Measurements from ENCODE around the gene SMG1.

SMG1 gene

DNA sequence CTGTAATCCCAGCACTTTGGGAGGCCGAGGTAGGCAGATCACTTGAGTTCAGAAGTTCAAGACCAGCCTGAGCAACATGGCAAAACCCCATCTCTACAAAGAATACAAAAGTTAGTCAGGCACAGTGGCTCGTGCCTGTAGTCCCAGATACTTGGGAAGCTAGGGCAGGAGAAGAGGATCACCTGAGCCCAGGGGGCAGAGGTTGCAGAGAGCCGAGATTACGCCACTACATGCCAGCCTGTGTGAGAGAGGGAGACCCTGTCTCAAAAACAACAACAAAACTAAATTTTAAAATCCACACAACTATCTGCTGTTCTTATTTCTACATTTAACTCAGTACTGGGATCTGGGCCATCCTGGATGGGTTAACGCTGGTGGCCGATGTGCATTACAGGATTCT, 83.6 kb downstream of the SMG1 start:
- no peak for DNase-seq

DNA sequence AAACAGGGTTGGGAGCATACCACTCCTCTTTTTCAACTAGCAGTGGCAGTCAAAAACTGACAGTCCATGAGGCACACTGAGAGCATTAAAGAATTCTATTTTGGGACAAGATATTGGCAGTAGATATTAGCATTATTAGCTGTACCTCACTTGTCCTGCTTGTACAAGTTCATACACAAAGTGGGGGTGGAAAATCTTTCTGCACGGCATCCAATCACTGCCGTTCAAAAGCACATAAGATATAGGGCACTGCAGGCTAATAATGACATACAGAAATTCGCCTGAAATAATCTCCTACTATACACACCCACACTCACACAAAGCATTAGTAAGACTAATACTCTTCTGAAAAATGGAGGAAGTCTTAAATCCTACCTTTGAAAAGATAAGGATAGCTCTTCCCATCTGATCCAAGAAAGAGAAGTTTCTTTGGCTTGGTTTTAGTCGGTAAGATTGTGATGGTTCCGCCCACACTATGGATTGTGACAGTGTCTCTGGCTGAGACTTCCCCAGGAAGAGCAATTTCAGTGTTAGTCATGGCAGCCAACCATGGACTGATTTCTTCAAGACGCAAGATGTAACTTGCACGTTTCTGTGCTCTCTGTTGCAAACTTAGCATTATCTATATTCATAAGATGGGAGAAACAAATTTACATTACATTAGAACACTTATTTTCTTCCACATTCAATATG, 84.2 kb downstream of the SMG1 start:
- DNase-seq, result no peak

DNA sequence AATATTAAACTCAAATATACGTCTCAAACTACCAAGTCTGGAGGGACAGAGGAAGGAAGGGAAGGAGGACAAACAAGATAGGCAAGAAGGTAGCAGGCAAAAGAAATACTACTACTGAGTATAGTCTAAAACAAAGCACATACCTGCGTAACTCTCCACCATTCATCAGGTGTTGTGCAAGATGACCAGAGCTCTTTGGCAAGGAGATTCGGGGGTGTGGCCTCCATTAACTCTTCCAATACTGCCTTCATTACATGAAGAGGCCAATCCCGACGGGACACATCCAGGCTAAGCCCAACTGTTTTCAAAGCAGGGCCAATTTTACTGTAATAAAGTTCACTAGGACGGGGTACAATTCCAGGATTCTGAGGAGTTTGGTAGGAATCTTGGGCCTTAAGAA, 86.7 kb downstream of the SMG1 start:
- DNase-seq, result no peak

DNA sequence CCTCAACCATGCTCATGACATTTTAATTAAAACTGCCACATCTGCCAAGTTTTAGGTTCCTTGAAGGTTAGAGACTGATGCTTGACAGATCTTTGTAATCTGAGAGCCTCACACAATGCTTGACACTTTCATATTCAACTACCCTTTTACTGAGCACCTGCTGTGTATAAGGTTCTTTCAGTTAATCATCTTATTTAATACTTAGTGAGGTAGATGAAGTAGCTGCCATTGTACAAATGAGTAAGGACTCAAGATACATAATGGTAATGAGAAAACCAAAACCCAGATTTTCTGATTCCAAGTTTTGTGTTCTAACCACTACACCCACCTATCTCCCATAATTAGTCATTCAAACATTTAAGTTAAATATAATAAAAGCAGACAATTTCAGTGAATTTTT, 89.5 kb downstream of the SMG1 start:
- no peak for DNase-seq

- DNase-seq, result no peak
These were observed 91.3 kb downstream of the SMG1 start for GRCh38 chr16:18834864-18835263.

GRCh38 chr16:18833707-18834505, 92.3 kb downstream of the SMG1 start:
- DNase-seq, result no peak

GRCh38 chr16:18832613-18833012, 93.6 kb downstream of the SMG1 start:
- DNase-seq, result no peak

DNA sequence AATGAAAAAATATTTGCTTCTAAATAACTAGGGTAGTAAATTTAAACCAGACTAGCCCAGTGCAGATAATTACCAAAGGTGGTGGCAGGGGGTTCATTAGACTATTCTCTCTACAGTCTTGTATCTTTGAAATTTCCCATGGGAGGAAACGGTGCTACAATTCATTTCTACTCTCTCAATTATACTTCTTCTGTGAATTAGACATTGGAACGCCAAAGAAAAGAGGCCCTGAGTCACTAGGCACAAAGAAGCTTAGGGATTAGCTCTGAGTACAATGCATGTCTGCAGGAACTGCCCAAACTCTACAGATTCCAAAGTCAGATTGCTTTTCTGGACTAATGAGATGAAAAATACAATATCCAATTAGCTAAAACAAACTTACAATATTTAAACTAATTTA, 94.2 kb downstream of the SMG1 start:
- no peak for DNase-seq

GRCh38 chr16:18829251-18829650, 97.0 kb downstream of the SMG1 start:
- no peak for DNase-seq

- DNase-seq, result no peak
These were observed 98.3 kb downstream of the SMG1 start for GRCh38 chr16:18827890-18828289.

DNA sequence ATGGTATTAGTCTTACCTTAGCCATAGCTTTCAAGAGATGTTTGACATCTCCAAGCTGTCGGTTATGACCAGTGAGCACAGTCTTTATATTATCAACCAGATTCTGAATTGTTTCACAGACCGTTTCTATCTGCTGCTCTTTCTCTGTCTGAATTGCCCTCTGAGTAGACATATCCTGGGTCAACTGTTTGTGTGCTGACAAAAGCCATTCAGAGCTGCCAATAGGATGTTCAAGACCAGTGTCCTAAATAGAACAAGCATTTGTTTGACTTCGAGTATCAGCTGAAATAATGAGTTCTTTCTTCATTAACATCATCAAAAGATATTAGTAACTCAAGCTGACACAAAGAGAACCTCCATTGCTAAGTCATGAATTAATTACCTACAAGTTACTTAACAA, 109.9 kb downstream of the SMG1 start:
- DNase-seq, result no peak

- DNase-seq, result no peak
These were observed 114.3 kb downstream of the SMG1 start for GRCh38 chr16:18811925-18812324.

- DNase-seq, result no peak
These were observed 117.0 kb downstream of the SMG1 start for GRCh38 chr16:18809165-18809564.

- no peak for DNase-seq
These were observed 120.9 kb downstream of the SMG1 start for GRCh38 chr16:18805257-18805773.

DNA sequence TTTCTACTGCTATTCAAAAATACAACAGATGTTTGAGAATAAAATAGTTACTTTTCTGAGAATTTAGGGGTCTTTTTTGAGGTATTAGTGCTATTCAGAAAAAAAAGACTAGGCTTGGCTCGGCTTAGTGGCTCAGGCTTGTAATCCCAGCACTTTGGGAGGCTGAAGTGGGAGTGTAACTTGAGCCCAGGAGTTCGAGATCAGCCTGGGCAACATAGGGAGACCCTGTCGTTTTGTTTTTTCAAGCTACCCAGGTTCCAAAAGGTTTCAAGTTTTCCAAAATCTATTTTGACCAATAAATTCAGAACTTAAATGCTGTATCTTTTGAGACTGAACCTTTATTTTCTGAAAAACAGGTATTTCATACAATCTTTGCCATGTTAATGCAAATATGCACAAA, 121.7 kb downstream of the SMG1 start:
- no peak for DNase-seq

DNA sequence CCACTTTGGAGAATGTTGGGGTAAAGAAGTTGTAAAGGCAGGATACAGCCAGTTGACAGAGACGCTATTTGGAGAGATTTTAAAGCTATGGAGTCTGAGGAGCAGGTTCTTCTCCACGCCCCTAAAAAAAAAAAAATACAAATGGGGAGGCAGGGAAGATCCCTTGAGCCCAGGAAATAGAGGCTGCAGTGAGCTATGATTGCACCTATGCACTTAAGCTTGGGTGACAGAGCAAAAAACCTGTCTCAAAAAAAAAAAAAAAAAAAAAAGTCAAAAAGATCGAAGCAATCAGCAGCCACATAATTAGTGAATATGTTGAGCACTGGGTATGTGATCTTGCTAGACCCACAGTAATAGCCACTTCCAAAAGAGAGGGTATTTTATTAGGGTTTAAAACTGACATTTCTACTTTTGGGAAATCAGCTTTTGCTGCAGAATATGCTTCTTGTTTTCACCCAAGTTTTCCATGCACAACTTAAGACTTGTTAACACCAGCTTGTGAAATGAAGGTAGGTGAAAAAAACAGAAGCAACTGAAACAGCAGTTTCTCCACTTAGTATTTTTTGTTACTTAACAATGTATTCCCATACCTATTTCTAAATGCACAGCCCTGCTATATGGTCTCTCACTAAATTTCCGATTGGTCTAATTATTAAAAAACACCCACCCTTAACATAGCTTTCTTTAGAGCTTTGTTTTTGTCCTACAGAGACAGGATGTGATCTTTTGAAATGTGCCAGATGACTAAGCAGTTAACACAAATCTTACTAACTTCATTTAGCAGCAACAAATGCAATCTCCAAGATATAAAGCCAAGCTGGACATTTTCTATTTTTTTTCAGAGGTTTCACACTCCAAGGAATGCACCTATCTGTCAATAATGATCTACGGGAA, 122.4 kb downstream of the SMG1 start:
- no peak for DNase-seq

- no peak for DNase-seq
These were observed 123.4 kb downstream of the SMG1 start for GRCh38 chr16:18802767-18803343.

- DNase-seq, result peak; percentile 98 to 99
These were observed 124.8 kb downstream of the SMG1 start, which contains the start of gene ARL6IP1 for GRCh38 chr16:18801145-18801972. ARL6IP1 (minus strand) TSS chr16:18801549; CDS start chr16:18801466, 83 bp downstream.

DNA sequence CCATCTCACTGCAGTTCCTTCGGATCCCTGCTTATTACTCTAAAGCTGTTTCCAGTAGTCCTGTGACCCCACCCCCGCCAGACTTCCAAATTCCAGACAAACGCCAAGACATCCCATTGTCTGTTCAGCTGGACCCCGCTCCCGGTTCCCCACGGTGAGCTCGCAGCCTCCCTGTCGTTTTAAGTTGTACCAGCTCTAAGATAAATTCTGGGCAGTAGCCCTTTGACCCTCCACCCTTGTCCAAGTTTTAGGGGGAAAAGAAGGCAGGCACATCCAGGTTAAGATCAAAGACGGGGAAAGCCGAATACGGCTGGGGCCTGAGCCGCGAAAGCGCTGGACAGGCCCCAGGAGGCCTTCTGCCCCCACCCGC, 125.4 kb downstream of the SMG1 start:
- no peak for DNase-seq

DNA sequence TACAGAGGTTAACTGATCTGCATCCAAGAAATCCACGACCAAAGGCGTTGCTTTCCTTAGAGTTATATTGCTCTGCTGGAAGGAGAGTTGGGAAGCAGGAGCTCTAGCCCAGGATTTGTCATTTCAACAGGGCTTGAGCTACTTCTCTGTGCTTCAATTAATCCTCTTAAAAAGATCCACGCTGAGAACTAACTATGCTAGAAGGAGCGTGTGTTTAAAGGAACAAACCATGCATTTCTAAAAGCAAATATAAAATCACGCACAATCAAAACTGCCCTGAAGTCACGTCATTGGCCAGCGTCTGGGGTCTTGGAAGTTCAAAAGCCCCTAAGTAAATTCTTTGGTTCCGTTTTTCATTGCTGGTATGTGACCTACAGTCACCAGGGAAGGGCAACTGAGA, 125.9 kb downstream of the SMG1 start:
- no peak for DNase-seq

- no peak for DNase-seq
These were observed 126.7 kb downstream of the SMG1 start for GRCh38 chr16:18799500-18799899.

DNA sequence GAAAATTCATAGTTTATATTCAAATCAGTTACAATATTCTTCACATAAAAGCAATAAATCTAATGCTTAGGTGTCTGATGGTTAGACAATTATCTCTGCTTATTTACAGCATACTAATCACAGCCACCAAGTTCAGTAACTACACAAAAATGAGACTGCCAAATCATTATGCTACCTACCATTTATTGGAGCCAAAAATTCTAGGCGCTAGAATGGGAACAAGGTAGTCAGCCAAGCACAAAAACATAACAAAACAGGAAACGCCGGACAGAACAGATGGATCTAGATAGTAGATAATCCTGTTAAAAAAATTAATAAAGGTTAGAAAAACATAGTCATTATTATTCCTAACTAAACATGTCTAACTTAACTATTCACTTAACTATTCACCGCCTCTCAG, 128.5 kb downstream of the SMG1 start:
- no peak for DNase-seq

Data from activated CD4-positive, alpha-beta T cell treated with anti-CD3 and anti-CD28 coated beads, Interleukin-2, amount 50 U/mL, for 4 hours (primary cell).